Lower leg skin (tissue), 3 donors: ENCODE measurements around the gene SSRP1.

Source experiments
- POLR2A ChIP-seq, 2 donors: fragments of 450-650 bp; IDR thresholded peaks; one replicate each; pipeline ENCODE4 v1.6.1; 2016 to 2017; ENCODE audit warnings: antibody characterized with exemption in 2 of 2, mild to moderate bottlenecking in 1 of 2, moderate library complexity in 1 of 2
- TF ChIP-seq, protein P1 (sequence below), 3 donors: fragments of 450-650 bp; IDR thresholded peaks; one replicate each; pipeline ENCODE4 v1.5.1; 2016; ENCODE audit warnings: antibody characterized with exemption in 3 of 3, mild to moderate bottlenecking in 3 of 3, moderate library complexity in 2 of 3

DNA sequence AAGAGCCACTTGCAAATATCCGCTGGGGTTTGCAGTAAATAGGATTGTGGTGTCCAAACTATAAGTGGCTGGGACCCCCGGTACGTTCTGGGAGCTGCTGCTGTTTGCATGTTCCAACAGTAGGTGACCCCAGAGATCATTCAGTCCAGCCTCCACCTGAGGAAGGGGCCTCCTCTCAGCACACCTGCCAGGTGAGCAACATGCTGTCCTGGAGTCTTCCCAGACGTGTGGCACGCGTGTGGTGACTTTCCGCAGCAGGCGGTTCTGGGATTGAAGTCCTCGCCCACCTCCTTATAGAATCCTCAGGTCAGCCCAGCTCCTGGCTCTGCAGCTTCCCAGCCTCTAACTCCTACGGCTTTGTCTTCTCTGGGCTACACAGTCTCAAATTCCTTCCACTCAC, 9.1 kb upstream of the SSRP1 start:
- TF ChIP-seq, protein P1, sequence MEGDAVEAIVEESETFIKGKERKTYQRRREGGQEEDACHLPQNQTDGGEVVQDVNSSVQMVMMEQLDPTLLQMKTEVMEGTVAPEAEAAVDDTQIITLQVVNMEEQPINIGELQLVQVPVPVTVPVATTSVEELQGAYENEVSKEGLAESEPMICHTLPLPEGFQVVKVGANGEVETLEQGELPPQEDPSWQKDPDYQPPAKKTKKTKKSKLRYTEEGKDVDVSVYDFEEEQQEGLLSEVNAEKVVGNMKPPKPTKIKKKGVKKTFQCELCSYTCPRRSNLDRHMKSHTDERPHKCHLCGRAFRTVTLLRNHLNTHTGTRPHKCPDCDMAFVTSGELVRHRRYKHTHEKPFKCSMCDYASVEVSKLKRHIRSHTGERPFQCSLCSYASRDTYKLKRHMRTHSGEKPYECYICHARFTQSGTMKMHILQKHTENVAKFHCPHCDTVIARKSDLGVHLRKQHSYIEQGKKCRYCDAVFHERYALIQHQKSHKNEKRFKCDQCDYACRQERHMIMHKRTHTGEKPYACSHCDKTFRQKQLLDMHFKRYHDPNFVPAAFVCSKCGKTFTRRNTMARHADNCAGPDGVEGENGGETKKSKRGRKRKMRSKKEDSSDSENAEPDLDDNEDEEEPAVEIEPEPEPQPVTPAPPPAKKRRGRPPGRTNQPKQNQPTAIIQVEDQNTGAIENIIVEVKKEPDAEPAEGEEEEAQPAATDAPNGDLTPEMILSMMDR (IDR thresholded peaks at IDR 0.05), result no peak
- TF ChIP-seq POLR2A (IDR thresholded peaks at IDR 0.05), result no peak
